GM23338 (cell line): ENCODE results near the gene GPX1. TPM values are rescaled to one million over a fixed set of nuclear protein-coding genes. Genes with fewer than 3 reads are reported as not detected.

Experiments used
- ATAC-seq: fragments of 200-7000 bp; cut with Tn5 transposase; 3 replicates; pipeline ENCODE4 v1.9.1; 2020
- DNase-seq: peaks from one replicate; pipeline ENCODE4 v3.0.0-alpha.2; 2015; ENCODE audit warnings: low spot score
- H2AFZ ChIP-seq: fragments of 200-600 bp; sonication (generic); 2 replicates; pipeline ENCODE4 v1.8.0; 2016; ENCODE audit warnings: antibody characterized with exemption, mild to moderate bottlenecking, moderate library complexity
- H3F3A ChIP-seq: fragments of 200-600 bp; sonication (generic); replicated peaks from 2 replicates; pipeline ENCODE4 v1.8.0; 2017; ENCODE audit warnings: antibody characterized with exemption, mixed run types, low read depth
- H3K27ac ChIP-seq: fragments of 200-600 bp; sonication (generic); 2 replicates; pipeline ENCODE4 v1.6.1; 2016; ENCODE audit warnings: low read depth
- H3K27me3 ChIP-seq: fragments of 200-600 bp; sonication (generic); 2 replicates; pipeline ENCODE4 v1.8.0; 2016; ENCODE audit warnings: mild to moderate bottlenecking, mixed run types, moderate library complexity; ENCODE audit not compliant: insufficient read depth
- H3K36me3 ChIP-seq: fragments of 200-600 bp; sonication (generic); 2 replicates; pipeline ENCODE4 v1.8.0; 2016; ENCODE audit warnings: mild to moderate bottlenecking; ENCODE audit not compliant: insufficient read depth
- H3K4me1 ChIP-seq: fragments of 200-600 bp; sonication (generic); 2 replicates; pipeline ENCODE4 v1.8.0; 2016; ENCODE audit warnings: mild to moderate bottlenecking, moderate library complexity; ENCODE audit not compliant: insufficient read depth
- H3K4me2 ChIP-seq: fragments of 200-600 bp; sonication (generic); 2 replicates; pipeline ENCODE4 v1.7.1; 2017; ENCODE audit warnings: mixed run types
- H3K4me3 ChIP-seq: fragments of 200-600 bp; sonication (generic); 2 replicates; pipeline ENCODE4 v1.6.1; 2016; ENCODE audit warnings: mixed run types
- H3K79me2 ChIP-seq: fragments of 200-600 bp; sonication (generic); replicated peaks from 2 replicates; pipeline ENCODE4 v1.8.0; 2017; ENCODE audit warnings: mild to moderate bottlenecking; ENCODE audit not compliant: insufficient read depth
- H3K9me2 ChIP-seq: fragments of 200-600 bp; sonication (generic); 2 replicates; pipeline ENCODE4 v1.8.0; 2017; ENCODE audit not compliant: insufficient read depth
- H4K20me1 ChIP-seq: fragments of 200-600 bp; sonication (generic); replicated peaks from 2 replicates; pipeline ENCODE4 v1.8.0; 2017; ENCODE audit warnings: mild to moderate bottlenecking; ENCODE audit not compliant: insufficient read depth
- H3K27ac Mint-ChIP-seq: 2 replicates; pipeline ENCODE4 v1.8.0; 2020; ENCODE audit warnings: inconsistent platforms, mild to moderate bottlenecking, moderate library complexity, mixed read lengths
- H3K27me3 Mint-ChIP-seq: 3 replicates; pipeline ENCODE4 v1.8.0; 2022; ENCODE audit warnings: low read depth, mild to moderate bottlenecking, moderate library complexity, mixed read lengths, inconsistent platforms; ENCODE audit not compliant: insufficient read depth, poor library complexity
- H3K36me3 Mint-ChIP-seq: 3 replicates; pipeline ENCODE4 v1.8.0; 2021; ENCODE audit warnings: low read depth, mild to moderate bottlenecking, inconsistent platforms, moderate library complexity, mixed read lengths
- H3K4me1 Mint-ChIP-seq: 3 replicates; pipeline ENCODE4 v1.8.0; 2020; ENCODE audit warnings: mild to moderate bottlenecking, inconsistent platforms, mixed read lengths
- H3K4me3 Mint-ChIP-seq: 3 replicates; pipeline ENCODE4 v1.8.0; 2021; ENCODE audit warnings: moderate library complexity, mild to moderate bottlenecking, inconsistent platforms, mixed read lengths
- H3K9me3 Mint-ChIP-seq: 3 replicates; pipeline ENCODE4 v1.8.0; 2020; ENCODE audit warnings: moderate library complexity, mild to moderate bottlenecking, inconsistent platforms, mixed read lengths
- CREB1 ChIP-seq: fragments of 250-450 bp; sonication (Bioruptor Pico); IDR thresholded peaks from 2 replicates; pipeline ENCODE4 v1.5.0; 2020; ENCODE audit warnings: low read depth, mild to moderate bottlenecking, moderate library complexity
- CTCF ChIP-seq, 2 experiments: fragments of 200-600 bp in 1 of 2; sonication (generic) in 1 of 2; conservative IDR thresholded peaks; 2 replicates each; pipeline versions ENCODE4 v1.5.1 to v1.6.1; 2016 to 2017; ENCODE audit warnings: antibody characterized with exemption in 2 of 2, low read depth in 2 of 2, mild to moderate bottlenecking in 2 of 2, moderate library complexity in 1 of 2
- ETS1 ChIP-seq: IDR thresholded peaks from 2 replicates; pipeline ENCODE4 v1.6.1; 2016; ENCODE audit warnings: antibody characterized with exemption
- NANOG ChIP-seq: IDR thresholded peaks from 2 replicates; pipeline ENCODE4 v1.6.1; 2016; ENCODE audit warnings: antibody characterized with exemption, borderline replicate concordance
- POLR2AphosphoS5 ChIP-seq: IDR thresholded peaks from 2 replicates; pipeline ENCODE4 v1.6.1; 2016; ENCODE audit warnings: antibody characterized with exemption, low read depth
- ZNF462 ChIP-seq: fragments of 250-450 bp; sonication (Bioruptor Pico); IDR thresholded peaks from 2 replicates; pipeline ENCODE4 v1.5.0; 2020; ENCODE audit warnings: mild to moderate bottlenecking, moderate library complexity
- polyA plus RNA-seq: library from polyadenylated mRNA; unstranded; fragments of >200 nt; fragmentation: Nextera tagmentation; extraction: Ambion mirVana; gene quantifications from 2 replicates; pipeline ENCODE4 v1.2.1, GENCODE V29; 2016
- total RNA-seq: library from RNA; depleted of rRNA; stranded (reverse); fragments of >200 nt; shearing (Covaris generic); gene quantifications from 2 replicates; pipeline ENCODE4 v1.2.3, GENCODE V29; 2014

GPX1 gene
- total and polyA plus RNA-seq, 2 experiments from 2014 or later = 247 to 394 TPM

- TF ChIP-seq ZNF462 (CRISPR knock-in tag) (no peak), CREB1 (CRISPR knock-in tag) (no peak)
These were observed 25.1 kb downstream of the GPX1 start (continued) for GRCh38 chr3:49333091-49333490.

- peaks cover 72% of the 10 kb centered on the region for H3K36me3 Mint-ChIP-seq
- H3F3A ChIP-seq = 0 out of 2 replicates have a peak, but pooled peaks cover 2% of the 10 kb centered on the region
- H3K36me3 ChIP-seq = peaks cover 7% of the 10 kb centered on the region; the same call in 1 of the 2 replicates
- H3K9me2 ChIP-seq = no peaks in the 10 kb centered on the region
- H2AFZ ChIP-seq = no peak overlapping the region
- H3K4me1 ChIP-seq = no peaks in the 10 kb centered on the region
- no peaks in the 10 kb centered on the region for H3K9me3 Mint-ChIP-seq
- no peak overlapping the region; the same call in 1 of the 2 replicates for H3K27ac Mint-ChIP-seq
- H3K27me3 Mint-ChIP-seq = peaks cover 2% of the 10 kb centered on the region
- no peak overlapping the region for H3K4me3 ChIP-seq
- no peaks in the 10 kb centered on the region for H3K4me1 Mint-ChIP-seq
- ATAC-seq = no peak
- no peaks in the 10 kb centered on the region for H3K79me2 ChIP-seq
- no peaks in the 10 kb centered on the region for H3K27me3 ChIP-seq
- no peak overlapping the region for H3K4me3 Mint-ChIP-seq
- no peak overlapping the region for H3K4me2 ChIP-seq
- no peaks in the 10 kb centered on the region for H4K20me1 ChIP-seq
- DNase-seq = no peak
- H3K27ac ChIP-seq = no peak overlapping the region
- TF ChIP-seq ZNF462 (CRISPR knock-in tag) = no peak
- no peak for TF ChIP-seq CTCF (conservative IDR thresholded peaks at IDR 0.05; ENCODE audit: low read depth in 2 of 2)
- TF ChIP-seq CREB1 (CRISPR knock-in tag) = no peak
- TF ChIP-seq POLR2AphosphoS5 = no peak
- no peak for TF ChIP-seq ETS1
- TF ChIP-seq NANOG = no peak
These were observed 29.0 kb downstream of the GPX1 start for GRCh38 chr3:49329186-49329585.
